SK-N-SH treated with all-trans-retinoic acid at 6 μM for 48 hours (cell line): ENCODE measurements around the gene TRNT1.

Source experiments
- ATAC-seq: fragments of 200-7000 bp; cut with Tn5 transposase; 3 replicates; pipeline ENCODE4 v1.9.1; 2020; ENCODE audit warnings: mild to moderate bottlenecking, moderate library complexity
- ARNTL ChIP-seq: fragments of 450-650 bp; formaldehyde crosslinking; IDR thresholded peaks from 2 replicates; pipeline ENCODE4 v1.5.0; 2020; ENCODE audit warnings: low read depth, mild to moderate bottlenecking, moderate library complexity, borderline replicate concordance
- BACH2 ChIP-seq: fragments of 250-450 bp; sonication (Bioruptor Pico); IDR thresholded peaks from 2 replicates; pipeline ENCODE4 v1.9.0; 2021; ENCODE audit warnings: mild to moderate bottlenecking, borderline replicate concordance
- CREB5 ChIP-seq: fragments of 250-450 bp; sonication (Bioruptor Pico); IDR thresholded peaks from 2 replicates; pipeline ENCODE4 v1.5.1; 2020; ENCODE audit warnings: low read depth, mild to moderate bottlenecking, moderate library complexity
- CSDC2 ChIP-seq: fragments of 250-450 bp; sonication (Bioruptor Pico); IDR thresholded peaks from 2 replicates; pipeline ENCODE4 v1.5.0; 2020; ENCODE audit warnings: mild to moderate bottlenecking, moderate library complexity
- CSRNP3 ChIP-seq: fragments of 250-450 bp; sonication (Bioruptor Pico); IDR thresholded peaks from 2 replicates; pipeline ENCODE4 v1.5.1; 2021; ENCODE audit warnings: mild to moderate bottlenecking, moderate library complexity
- ESRRG ChIP-seq: fragments of 250-450 bp; sonication (Bioruptor Pico); IDR thresholded peaks from 2 replicates; pipeline ENCODE4 v1.6.1; 2021; ENCODE audit warnings: mild to moderate bottlenecking
- GLIS3 ChIP-seq: fragments of 250-450 bp; sonication (Bioruptor Pico); IDR thresholded peaks from 2 replicates; pipeline ENCODE4 v1.5.0; 2020; ENCODE audit warnings: mild to moderate bottlenecking, moderate library complexity
- ISL1 ChIP-seq: fragments of 250-450 bp; sonication (Bioruptor Pico); IDR thresholded peaks from 2 replicates; pipeline ENCODE4 v2.1.2; 2022; ENCODE audit warnings: mild to moderate bottlenecking, moderate library complexity
- OSR1 ChIP-seq: fragments of 250-450 bp; sonication (Bioruptor Pico); IDR thresholded peaks from 2 replicates; pipeline ENCODE4 v1.8.0; 2022; ENCODE audit warnings: moderate library complexity, mild to moderate bottlenecking, inconsistent platforms
- PATZ1 ChIP-seq: fragments of 250-450 bp; sonication (Bioruptor Pico); IDR thresholded peaks from 2 replicates; pipeline ENCODE4 v1.8.0; 2020; ENCODE audit warnings: mild to moderate bottlenecking, moderate library complexity, borderline replicate concordance
- PPARA ChIP-seq: fragments of 250-450 bp; sonication (Bioruptor Pico); IDR thresholded peaks from 2 replicates; pipeline ENCODE4 v1.5.0; 2020; ENCODE audit warnings: mild to moderate bottlenecking, borderline replicate concordance
- RARB ChIP-seq: fragments of 250-450 bp; sonication (Bioruptor Pico); IDR thresholded peaks from 2 replicates; pipeline ENCODE4 v1.8.0; 2021; ENCODE audit warnings: mild to moderate bottlenecking, moderate library complexity
- SNAI2 ChIP-seq: fragments of 250-450 bp; sonication (Bioruptor Pico); IDR thresholded peaks from 2 replicates; pipeline ENCODE4 v1.5.0; 2020; ENCODE audit warnings: mild to moderate bottlenecking, moderate library complexity
- TCF4 ChIP-seq: fragments of 250-450 bp; sonication (Bioruptor Pico); IDR thresholded peaks from 2 replicates; pipeline ENCODE4 v1.8.0; 2021; ENCODE audit warnings: mild to moderate bottlenecking, moderate library complexity, borderline replicate concordance
- TOX ChIP-seq: fragments of 250-450 bp; sonication (Bioruptor Pico); IDR thresholded peaks from 2 replicates; pipeline ENCODE4 v1.8.0; 2021; ENCODE audit warnings: mild to moderate bottlenecking, moderate library complexity, borderline replicate concordance
- TSHZ2 ChIP-seq: fragments of 250-450 bp; sonication (Bioruptor Pico); IDR thresholded peaks from 2 replicates; pipeline ENCODE4 v1.5.0; 2020; ENCODE audit warnings: mild to moderate bottlenecking, moderate library complexity
- ZC3H10 ChIP-seq: fragments of 250-450 bp; sonication (Bioruptor Pico); IDR thresholded peaks from 2 replicates; pipeline ENCODE4 v1.5.1; 2021; ENCODE audit warnings: mild to moderate bottlenecking, moderate library complexity
- ZFP30 ChIP-seq: fragments of 450-650 bp; formaldehyde crosslinking; IDR thresholded peaks from 2 replicates; pipeline ENCODE4 v1.5.0; 2022; ENCODE audit warnings: mild to moderate bottlenecking, moderate library complexity
- ZNF565 ChIP-seq: fragments of 450-650 bp; formaldehyde crosslinking; conservative IDR thresholded peaks from 2 replicates; pipeline ENCODE4 v1.5.0; 2020; ENCODE audit warnings: low read depth, mild to moderate bottlenecking, moderate library complexity
- ZNF70 ChIP-seq: fragments of 450-650 bp; formaldehyde crosslinking; IDR thresholded peaks from 2 replicates; pipeline ENCODE4 v1.5.0; 2020; ENCODE audit warnings: mild to moderate bottlenecking, moderate library complexity
- ZNF8 ChIP-seq: fragments of 450-650 bp; formaldehyde crosslinking; IDR thresholded peaks from 2 replicates; pipeline ENCODE4 v1.5.0; 2020; ENCODE audit warnings: mild to moderate bottlenecking, moderate library complexity

Gene TRNT1

GRCh38 chr3:3082234-3082924 lies 44.4 kb upstream of the TRNT1 start:
- no peak for ATAC-seq
- TF ChIP-seq ZNF565 (CRISPR knock-in tag) (no peak), TOX (no peak), OSR1 (CRISPR knock-in tag) (no peak), SNAI2 (CRISPR knock-in tag) (no peak), CSDC2 (CRISPR knock-in tag) (no peak), TCF4 (no peak), CSRNP3 (CRISPR knock-in tag) (no peak), TSHZ2 (CRISPR knock-in tag) (no peak), BACH2 (no peak), PATZ1 (CRISPR knock-in tag) (no peak), ZFP30 (no peak), ZC3H10 (CRISPR knock-in tag) (no peak), ZNF8 (no peak), GLIS3 (no peak), ISL1 (CRISPR knock-in tag) (no peak), ZNF70 (CRISPR knock-in tag) (no peak), PPARA (CRISPR knock-in tag) (no peak), CREB5 (CRISPR knock-in tag) (no peak)

- no peak for TF ChIP-seq ESRRG (CRISPR knock-in tag)
- TF ChIP-seq ZNF8 = no peak
- TF ChIP-seq ARNTL (CRISPR knock-in tag) = no peak
- TF ChIP-seq ZNF70 (CRISPR knock-in tag) = no peak
- no peak for TF ChIP-seq PATZ1 (CRISPR knock-in tag)
- no peak for TF ChIP-seq GLIS3
- no peak for TF ChIP-seq ISL1 (CRISPR knock-in tag)
- TF ChIP-seq TOX = no peak
- TF ChIP-seq CREB5 (CRISPR knock-in tag) = no peak
- TF ChIP-seq TSHZ2 (CRISPR knock-in tag) = no peak
- TF ChIP-seq ZFP30 = no peak
- TF ChIP-seq ZC3H10 (CRISPR knock-in tag) = no peak
- no peak for TF ChIP-seq ZNF565 (CRISPR knock-in tag)
- no peak for TF ChIP-seq RARB (CRISPR knock-in tag)
- no peak for TF ChIP-seq TCF4
- no peak for ATAC-seq
Measured at GRCh38 chr3:3084890-3085289, 41.9 kb upstream of the TRNT1 start.
